HG03354 (cell line): ENCODE measurements around the gene SPRY1.

Source experiments
- ATAC-seq: cut with Tn5 transposase; IDR thresholded peaks from one replicate; pipeline ENCODE4 v1.9.1; 2021; ENCODE audit warnings: mild to moderate bottlenecking; ENCODE audit not compliant: unreplicated experiment, poor library complexity, severe bottlenecking

SPRY1 gene

DNA sequence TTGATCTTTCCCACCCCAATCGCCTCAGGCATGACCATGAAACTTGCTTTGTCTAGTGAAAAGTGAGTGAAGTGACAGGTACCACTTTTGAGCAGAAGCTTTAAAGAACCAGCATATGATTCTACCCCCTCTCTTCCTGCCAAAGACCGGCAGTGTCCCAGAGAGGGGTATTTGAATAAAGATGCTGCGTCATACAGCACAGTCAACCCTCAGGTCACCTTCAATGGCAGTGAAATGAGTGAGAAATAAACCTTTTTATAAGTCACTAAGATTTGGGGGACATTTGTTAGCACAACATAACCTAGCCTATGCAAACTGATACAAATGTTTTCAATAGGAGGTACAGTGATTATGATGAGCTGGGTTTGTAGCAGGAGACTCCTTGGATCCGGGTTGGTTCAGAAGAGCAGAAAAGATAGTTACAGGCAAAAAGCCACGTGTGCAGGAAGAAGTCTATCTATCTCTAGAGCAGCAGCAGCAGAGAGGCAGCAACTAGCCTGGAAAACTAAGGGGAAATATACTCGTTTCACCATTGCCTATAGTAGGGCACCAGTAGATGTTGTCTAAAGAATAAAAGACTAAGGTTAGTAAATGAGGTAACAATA, 30.3 kb upstream of the SPRY1 start:
- no peak for ATAC-seq

DNA sequence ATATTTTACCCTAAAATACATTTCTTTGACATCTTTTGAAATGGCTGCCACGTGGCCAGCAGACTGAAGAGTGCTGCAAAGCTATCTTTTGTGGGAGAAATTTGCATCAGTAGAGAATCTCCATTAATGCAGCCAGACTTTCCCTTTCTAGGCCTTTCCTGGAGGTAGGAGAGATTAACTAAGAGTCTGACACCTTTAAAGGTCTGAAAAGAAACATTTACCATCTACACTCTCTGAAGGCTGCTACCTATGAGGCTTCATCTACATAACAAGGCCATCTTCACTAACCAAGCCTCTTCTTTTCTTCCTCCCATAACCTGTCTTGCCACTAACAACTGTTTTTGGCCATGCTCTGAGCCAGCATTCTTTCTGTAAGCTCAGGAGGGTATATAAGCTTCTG, 17.8 kb upstream of the SPRY1 start:
- no peak for ATAC-seq

DNA sequence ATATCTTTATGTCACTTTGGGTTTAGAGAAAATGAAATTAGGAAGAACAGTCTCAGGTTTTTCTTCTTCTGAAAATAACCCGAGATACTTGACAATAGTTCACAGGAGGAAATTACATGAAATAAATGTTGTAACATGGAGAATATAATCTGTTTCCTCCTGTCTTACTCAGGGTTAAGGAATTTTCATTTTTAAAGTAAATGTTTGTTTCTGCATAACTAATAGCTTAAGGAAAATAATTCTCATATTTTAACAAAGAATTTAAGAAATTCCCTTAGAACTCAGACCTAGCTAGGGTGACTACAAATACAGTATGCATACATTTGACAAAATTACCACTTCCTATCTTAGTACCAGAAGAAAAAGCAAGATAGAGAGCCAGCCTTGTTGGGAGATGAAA, 17.2 kb upstream of the SPRY1 start:
- ATAC-seq = no peak

DNA sequence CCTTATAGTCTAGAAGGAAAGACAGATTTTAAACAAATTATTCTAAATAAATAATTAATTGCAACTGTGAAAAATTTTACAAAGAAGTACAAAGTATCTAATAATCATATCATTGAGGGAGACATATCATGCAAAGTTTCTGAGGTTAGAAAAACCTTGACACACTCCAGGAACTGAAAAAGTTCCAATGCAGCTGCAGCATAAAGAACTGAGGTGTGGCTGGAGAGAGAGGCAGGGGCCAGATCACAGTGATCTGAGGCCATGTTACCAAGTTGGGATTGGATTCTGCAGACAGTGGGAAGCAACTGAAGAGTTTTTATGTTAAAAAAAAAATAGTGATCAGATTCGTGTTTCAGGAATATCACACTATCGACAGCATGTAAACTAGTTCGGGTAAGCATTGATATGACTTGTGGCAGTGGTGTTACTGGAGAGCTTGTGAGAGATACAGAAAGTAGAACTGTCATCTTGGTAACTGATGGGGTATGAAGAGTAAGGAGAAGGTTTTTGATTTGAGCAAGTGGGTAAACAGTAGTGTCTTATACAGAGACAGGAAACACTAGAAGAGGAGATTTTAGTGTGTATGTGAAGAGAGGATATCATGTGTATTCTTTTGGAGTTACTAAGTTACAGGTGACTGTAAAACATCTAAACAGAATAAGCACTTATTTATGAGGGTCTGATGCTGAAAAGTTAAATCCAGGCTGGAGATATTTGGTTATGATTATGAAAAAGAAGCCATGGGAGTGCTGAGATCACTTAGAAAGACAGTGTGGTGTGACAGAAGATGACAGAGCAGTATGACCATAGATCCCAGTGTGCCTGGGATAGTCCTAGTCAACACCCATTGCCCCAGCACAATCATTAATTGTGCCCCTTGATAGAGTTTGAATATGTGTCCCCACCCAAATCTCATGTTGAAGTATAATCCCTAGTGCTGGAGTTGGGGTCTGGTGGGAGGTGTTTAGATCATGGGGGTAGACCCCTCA, 15.6 kb upstream of the SPRY1 start:
- ATAC-seq = peak; percentile 72

DNA sequence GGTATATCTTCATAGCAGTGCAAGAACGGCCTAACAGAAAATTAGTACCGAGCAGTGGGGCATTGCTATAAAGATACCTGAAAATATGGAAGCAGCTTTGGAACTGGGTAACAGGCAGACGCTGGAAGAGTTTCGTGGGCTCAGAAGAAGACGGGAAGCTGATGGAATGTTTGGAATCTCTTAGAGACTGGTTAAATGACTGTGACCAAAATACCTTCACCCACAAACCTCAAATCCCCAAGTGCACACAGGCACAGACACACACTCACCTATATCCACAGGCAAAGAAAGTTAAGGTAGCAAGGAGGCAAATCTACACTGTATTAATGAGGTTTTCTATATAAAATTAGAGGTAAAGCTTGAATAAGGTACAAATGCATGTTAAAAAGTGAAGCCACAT, 14.6 kb upstream of the SPRY1 start:
- no peak for ATAC-seq

DNA sequence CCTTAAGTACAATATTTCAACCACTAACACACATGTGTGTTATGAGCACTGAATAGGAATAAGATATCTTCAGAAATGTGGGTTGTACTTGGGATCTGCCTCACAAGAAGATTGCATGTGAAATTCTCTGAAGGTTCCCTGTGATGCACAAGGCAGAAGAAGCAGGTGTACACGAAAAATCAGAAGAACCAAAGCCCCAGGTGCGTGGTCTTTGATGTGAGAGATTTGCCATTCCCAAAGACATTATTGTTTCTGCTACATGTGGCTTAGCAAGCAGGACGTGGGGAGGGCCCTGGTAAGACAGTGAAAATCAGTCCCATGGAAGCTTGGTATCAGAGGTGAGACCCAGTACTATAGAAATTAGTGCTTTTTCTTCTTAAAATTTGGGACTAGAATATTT, 13.0 kb upstream of the SPRY1 start:
- ATAC-seq = no peak

DNA sequence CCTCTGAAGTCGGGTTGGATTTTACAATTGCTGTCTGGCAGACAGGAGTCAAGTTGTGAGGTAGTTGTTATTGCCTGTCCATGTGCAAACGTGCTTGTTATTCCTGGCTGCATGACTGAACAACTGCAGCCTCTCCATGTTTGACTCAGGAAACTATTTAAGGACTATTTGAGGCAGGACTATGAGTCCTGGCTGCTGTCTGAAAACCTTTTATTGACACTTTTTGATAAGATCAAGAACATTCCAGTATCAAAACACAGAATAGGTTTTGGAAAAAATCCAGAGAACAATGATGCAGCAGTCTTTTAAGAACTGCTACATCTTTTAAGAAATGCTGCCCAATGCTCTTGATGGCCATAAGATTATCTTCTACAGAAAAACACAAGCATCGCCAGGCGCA, 10.0 kb upstream of the SPRY1 start:
- no peak for ATAC-seq

DNA sequence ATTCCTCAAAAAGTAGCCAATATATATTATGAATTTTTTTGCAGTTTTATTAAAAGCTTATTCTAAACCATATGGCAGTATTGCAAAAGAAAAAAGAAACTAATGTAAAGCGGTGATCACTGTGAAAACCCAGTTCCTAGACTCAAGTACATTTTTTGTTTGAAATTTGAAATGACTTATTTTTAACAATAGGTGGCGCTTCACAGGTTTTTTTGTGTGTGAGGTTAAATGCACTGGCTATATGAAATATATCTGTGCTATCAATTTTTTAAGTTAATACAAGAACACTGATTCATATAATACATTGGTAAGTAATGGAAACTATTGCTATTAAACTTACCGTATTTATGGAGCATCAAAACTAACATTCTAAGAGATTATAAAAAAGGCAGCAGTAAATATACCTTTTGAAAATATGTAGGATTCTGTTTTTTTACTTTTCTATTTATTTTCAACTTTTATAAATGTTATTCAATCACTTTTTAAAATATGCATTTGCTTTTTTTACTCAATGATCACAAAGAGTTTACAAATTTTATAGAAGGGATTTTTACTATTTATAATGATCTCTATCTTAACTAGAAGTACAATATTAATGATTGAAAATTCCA, 5.6 kb upstream of the SPRY1 start:
- no peak for ATAC-seq

DNA sequence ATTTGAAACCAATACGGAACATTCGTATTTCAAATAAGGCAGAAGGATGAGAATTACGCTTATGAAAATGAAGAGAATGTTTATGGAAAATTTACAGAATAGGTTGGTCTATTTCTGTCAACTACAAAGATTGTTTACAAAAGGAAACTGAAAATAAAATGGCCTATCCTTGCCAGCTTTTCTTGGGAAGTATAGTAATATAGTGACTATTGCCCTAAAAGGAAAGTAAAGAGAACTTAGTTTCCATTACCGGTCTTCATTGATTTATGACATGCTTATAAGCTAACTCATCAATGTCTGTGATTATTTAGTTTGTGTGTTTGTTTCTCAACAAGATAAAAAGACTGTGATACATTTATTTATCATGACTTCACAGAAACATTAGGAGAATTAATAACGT, 2.9 kb upstream of the SPRY1 start:
- no peak for ATAC-seq

DNA sequence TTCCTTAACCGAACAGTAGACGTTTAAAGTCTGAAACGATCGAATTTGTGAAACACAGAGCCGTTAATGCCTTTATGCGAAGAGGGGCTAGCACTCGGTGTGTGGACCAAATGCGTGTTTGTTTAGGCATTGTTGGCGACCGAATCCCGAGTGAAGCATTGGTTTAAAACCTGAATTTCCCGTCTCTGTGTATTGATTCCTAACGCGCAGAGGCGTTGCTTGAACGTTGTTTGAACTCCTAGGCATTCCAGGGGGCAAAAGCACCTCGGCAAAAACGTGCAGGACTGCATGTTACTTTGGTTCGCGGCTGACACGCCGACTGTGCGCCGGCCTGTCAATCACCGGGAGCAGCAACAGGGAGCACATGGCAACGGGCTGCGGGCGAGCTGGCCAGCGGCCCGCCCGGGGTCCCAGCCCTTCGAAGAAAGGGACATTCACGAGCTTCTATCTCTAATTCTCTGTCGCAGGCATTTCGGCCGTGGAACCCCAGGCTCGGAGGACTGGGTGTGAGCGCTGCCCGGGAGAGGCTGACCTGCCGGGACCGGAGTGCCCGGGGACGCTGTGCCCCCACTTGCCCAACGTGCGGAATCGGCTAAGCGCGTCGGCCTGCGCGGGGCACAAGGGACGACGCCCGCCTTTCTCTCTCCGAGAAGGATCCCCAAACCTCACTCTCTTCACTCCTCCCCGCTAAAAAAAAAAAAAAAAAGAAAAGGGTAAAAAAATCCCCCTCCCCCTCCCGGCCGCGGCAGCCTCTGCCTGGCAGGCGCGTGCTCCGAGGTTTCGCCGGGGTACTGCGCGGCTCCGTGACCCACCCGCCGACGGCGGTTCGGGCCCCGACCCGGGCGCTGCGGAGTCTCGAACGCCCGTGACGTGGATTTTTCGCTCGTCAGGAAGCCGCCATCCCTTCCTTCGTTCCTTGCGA, 810 bp downstream of the SPRY1 start:
- peak; percentile 11 for ATAC-seq

DNA sequence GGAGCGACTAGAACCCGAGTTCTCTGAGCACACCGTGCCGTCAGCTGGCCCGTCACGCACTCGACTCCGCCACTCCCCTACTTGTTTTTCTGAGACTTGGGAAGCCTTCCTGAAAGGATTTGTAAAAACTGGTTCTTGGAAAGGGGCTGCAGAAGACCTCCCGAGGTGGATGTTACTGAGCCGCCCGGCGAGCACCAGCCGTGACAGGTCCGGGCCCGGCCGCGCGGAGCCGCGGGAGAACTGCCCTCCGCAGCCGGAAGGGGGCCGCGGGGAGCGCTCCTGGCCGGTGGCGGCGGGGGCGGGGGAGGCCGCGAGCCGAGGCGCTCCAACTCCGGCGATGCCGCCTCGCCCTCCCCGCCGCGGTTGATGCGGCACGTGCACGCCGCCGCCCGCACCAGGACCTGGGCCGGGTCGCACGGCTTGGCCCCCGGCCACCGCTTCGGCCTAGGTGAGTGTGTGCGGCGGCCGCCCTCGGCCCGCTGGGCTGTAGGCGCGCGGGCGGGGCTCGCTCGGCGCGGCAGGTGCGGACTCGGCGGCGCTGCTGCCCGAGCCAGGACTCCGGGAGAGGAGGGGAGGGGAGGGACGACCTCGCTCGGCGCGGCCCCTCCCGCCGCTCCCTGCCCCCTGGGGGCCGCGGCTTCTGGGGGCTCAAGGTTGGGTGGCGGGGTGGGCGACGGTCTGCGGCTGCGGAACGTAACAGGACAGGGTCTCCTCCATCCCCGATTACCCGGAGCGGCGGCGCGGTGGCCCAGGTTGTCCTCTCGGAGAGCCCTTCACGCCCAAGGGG, 1.7 kb downstream of the SPRY1 start:
- peak; percentile 67 for ATAC-seq

DNA sequence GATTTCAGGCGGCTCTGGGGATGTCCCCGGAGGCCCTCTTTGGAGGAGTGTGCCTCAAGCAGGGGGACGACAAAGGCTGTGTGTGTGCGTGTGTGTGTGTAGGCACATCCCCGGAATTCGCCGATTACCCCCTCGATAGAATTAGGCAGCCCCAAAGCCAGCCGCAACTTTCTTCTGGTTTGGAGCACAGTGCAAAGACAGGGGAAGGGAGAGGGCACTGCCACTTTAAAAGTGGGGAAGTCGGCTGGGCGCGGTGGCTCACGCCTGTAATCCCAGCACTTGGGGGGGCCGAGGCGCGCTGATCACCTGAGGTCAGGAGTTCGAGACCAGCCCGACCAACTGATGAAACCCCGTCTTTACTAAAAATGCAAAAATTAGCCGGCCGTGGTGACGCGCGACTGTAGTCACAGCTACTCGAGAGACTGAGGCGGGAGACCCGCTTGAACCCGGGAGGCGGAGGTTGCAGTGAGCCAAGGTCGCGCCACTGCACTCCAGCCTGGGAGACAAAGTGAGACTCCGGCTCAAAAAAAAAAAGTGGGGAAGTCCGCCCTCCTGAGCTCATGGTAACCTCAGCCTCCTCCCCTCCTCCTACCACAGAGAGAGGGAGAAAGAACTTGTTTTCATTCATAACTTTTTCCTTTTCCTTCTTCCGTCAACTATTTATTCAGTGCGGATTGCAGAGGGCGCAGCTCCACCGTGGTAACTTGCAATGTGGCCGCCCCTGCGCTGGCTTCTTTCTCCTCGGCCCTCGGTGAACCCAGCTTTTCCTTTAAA, 2.4 kb downstream of the SPRY1 start:
- ATAC-seq = peak; percentile 38

DNA sequence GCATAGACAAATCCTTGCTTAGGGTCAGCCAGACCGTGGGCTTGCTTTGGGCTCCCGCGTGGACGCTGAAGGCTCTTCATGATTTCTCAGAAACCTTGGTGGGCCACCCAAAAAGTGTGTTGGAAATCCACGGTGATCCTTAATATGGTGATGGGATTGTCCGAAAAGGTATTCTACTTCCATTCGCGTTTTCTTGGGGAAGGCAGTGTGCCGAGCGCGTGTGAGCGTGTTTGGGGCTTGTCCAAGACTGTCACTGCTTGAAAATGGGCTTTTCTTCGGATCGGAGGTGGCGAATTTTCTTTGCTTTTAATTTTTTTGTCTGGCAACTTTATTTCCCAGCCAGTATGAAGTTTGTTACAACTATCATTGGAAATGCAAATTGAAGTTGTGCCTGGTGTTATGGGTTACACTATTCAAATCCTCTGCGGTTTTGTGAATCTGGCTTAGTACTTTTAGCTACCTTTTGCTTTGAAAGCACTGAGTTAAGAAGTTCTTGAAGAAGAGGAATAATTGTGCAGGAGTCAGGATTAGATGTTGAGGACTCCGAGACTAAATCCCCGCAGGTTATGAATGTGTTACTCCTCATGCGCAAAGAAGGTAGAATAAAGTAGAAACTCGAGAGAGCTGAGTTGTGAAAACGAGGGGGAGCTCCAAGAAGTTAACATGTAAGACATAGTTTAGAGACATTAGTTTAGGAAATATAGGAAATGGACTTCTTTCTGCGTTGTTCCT, 3.2 kb downstream of the SPRY1 start:
- ATAC-seq = peak; percentile 10

DNA sequence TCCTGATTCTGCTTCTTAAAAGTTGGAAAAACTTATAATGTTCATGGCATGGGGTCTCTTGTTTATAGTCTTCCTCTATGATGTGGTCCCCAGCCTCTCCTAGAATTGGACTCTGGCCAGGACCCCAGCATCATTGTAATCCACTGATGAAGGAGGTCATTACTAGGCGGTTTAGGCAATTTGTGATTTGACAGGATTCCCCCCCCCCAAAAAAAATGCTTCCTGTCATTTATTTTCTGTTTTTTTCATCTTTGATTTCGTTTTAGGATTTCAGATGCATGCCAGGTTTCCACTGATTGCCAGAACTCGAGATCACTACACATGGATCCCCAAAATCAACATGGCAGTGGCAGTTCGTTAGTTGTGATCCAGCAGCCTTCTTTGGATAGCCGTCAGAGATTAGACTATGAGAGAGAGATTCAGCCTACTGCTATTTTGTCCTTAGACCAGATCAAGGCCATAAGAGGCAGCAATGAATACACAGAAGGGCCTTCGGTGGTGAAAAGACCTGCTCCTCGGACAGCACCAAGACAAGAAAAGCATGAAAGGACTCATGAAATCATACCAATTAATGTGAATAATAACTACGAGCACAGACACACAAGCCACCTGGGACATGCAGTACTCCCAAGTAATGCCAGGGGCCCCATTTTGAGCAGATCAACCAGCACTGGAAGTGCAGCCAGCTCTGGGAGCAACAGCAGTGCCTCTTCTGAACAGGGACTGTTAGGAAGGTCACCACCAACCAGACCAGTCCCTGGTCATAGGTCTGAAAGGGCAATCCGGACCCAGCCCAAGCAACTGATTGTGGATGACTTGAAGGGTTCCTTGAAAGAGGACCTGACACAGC, 4.9 kb downstream of the SPRY1 start:
- no peak for ATAC-seq

DNA sequence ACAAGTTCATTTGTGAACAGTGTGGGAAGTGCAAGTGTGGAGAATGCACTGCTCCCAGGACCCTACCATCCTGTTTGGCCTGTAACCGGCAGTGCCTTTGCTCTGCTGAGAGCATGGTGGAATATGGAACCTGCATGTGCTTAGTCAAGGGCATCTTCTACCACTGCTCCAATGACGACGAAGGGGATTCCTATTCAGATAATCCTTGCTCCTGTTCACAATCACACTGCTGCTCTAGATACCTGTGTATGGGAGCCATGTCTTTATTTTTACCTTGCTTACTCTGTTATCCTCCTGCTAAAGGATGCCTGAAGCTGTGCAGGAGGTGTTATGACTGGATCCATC, 5.5 kb downstream of the SPRY1 start:
- no peak for ATAC-seq

DNA sequence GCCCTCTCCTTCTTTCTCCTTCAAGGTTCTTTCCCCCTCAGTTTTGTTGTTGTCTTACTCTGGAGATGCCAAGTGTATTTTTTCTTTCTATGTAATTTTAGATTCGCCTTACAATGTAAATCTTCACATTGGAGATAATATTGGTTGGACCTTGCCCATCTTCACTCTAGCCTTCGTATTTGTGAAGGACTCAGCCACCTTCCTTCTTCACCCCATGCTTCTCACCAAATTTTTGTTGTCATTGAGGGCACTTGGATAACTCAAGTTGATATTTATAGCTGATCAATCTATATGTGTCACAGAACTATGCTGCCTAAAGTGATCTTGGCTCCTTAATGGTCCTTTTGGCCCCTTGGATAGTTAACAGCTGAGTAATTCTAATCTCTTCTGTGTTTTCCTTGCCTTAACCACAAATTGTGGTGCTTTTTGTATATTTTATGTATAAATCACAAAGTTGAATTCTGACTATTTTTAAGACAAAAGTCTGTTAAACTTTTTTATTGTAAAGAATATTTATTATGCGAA, 6.5 kb downstream of the SPRY1 start:
- no peak for ATAC-seq

DNA sequence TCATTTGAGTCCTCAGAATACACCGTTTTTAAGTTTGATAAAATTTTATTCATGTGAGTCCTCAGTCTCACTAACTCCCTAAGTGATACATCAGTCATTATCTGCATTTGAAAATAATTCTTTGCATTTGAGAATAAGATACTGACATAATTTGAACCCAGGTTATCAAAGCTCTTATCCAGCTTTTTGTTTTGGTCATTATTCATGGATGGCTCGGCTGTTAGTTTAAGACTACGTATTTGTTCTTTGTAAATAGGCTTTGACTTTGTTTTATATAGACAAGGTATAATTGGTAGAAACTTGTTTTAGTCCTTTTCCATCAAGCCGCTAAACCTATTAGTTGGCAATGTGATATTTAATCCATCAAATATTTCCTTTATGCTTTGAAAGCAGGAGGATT, 7.9 kb downstream of the SPRY1 start:
- no peak for ATAC-seq
